HG03378 (cell line): ENCODE data around the gene EXOC1.
A peak's percentile ranks its signal among the peaks of the same experiment; 100 is the strongest.
"Not testable (repeated sequence)": the region's sequence is repeated elsewhere in the genome, so short reads cannot be mapped to it uniquely, and the experiment has no call there.

Source experiments
- ATAC-seq: cut with Tn5 transposase; IDR thresholded peaks from one replicate; pipeline ENCODE4 v1.9.1; 2021; ENCODE audit warnings: mild to moderate bottlenecking, moderate library complexity; ENCODE audit not compliant: unreplicated experiment

The EXOC1 gene

GRCh38 chr4:55853484-55854046 is at the start of gene EXOC1:
Gene EXOC1 (plus strand): TSS chr4:55853648. CDS start chr4:55858324, 4,676 bp downstream.
- ATAC-seq, result peak; percentile 94

- ATAC-seq, result no peak
Measured at GRCh38 chr4:55807556-55807955, 45.9 kb upstream of the EXOC1 start.

- no peak for ATAC-seq
Measured at GRCh38 chr4:55808186-55808585, 45.3 kb upstream of the EXOC1 start.

- no peak for ATAC-seq
Measured at GRCh38 chr4:55808632-55809031, 44.8 kb upstream of the EXOC1 start.

GRCh38 chr4:55817691-55818090 is 35.8 kb upstream of the EXOC1 start:
- ATAC-seq, result no peak

GRCh38 chr4:55819634-55820033 is 33.8 kb upstream of the EXOC1 start, which contains the start of gene EXOC1L:
Gene EXOC1L (plus strand): TSS chr4:55819790. CDS start chr4:55820027, 237 bp downstream.
- ATAC-seq, result no peak

- ATAC-seq, result no peak
Measured at GRCh38 chr4:55820279-55820678, 33.2 kb upstream of the EXOC1 start.

GRCh38 chr4:55822329-55822728 is 31.1 kb upstream of the EXOC1 start:
- no peak for ATAC-seq

- ATAC-seq, result no peak
Measured at GRCh38 chr4:55824865-55825264, 28.6 kb upstream of the EXOC1 start.

- ATAC-seq, result no peak
Measured at GRCh38 chr4:55826986-55827385, 26.5 kb upstream of the EXOC1 start.

- ATAC-seq, result no peak
Measured at GRCh38 chr4:55827582-55827981, 25.9 kb upstream of the EXOC1 start.

GRCh38 chr4:55830048-55830447 is 23.4 kb upstream of the EXOC1 start:
- ATAC-seq, result no peak

- no peak for ATAC-seq
Measured at GRCh38 chr4:55830716-55831115, 22.7 kb upstream of the EXOC1 start.

GRCh38 chr4:55834086-55834795 is 19.2 kb upstream of the EXOC1 start:
- no peak for ATAC-seq

GRCh38 chr4:55837903-55838302 is 15.5 kb upstream of the EXOC1 start:
- ATAC-seq, result no peak

GRCh38 chr4:55838356-55838755 is 15.1 kb upstream of the EXOC1 start:
- no peak for ATAC-seq

- ATAC-seq, result no peak
Measured at GRCh38 chr4:55838952-55839351, 14.5 kb upstream of the EXOC1 start.

- ATAC-seq, result no peak
Measured at GRCh38 chr4:55840956-55841355, 12.5 kb upstream of the EXOC1 start.

- not testable (repeated sequence) for ATAC-seq
Measured at GRCh38 chr4:55841373-55842239, 11.8 kb upstream of the EXOC1 start.

GRCh38 chr4:55842312-55842711 is 11.1 kb upstream of the EXOC1 start:
- ATAC-seq, result not testable (repeated sequence)

GRCh38 chr4:55849724-55850123 is 3.7 kb upstream of the EXOC1 start:
- no peak for ATAC-seq

- no peak for ATAC-seq
Measured at GRCh38 chr4:55851885-55852284, 1.6 kb upstream of the EXOC1 start.
